Peyer's patch (tissue), 4 donors: ENCODE data around the gene B4GALNT4. TPM values are rescaled to one million over a fixed set of nuclear protein-coding genes. Genes with fewer than 3 reads are reported as not detected.

Experiments used
- DNase-seq, 3 donors: peaks; one replicate each; pipeline ENCODE4 v3.0.0-alpha.2; 2017 to 2019
- H3K27ac ChIP-seq, 4 donors: fragments of 200-600 bp; sonication (generic); one replicate each; pipeline ENCODE4 v1.5.1; 2016 to 2019
- H3K27me3 ChIP-seq, 2 donors: fragments of 200-600 bp; sonication (generic); one replicate each; pipeline ENCODE4 v1.5.1; 2019
- H3K36me3 ChIP-seq, 3 donors: fragments of 200-600 bp; sonication (generic); one replicate each; pipeline ENCODE4 v1.5.1; 2016 to 2019
- H3K4me1 ChIP-seq, 4 donors: fragments of 200-600 bp; sonication (generic); one replicate each; pipeline ENCODE4 v1.5.1; 2016 to 2019
- H3K4me3 ChIP-seq, 4 donors: fragments of 200-600 bp; sonication (generic); 1 replicate in 3 of 4; 2 replicates in 1 of 4; pipeline ENCODE4 v1.5.1; 2016 to 2019; ENCODE audit warnings: mild to moderate bottlenecking in 1 of 4
- H3K9me3 ChIP-seq, 4 donors: fragments of 200-600 bp; sonication (generic); one replicate each; pipeline ENCODE4 v1.5.1; 2016 to 2019; ENCODE audit warnings: mild to moderate bottlenecking in 1 of 4
- POLR2A ChIP-seq, 2 donors: fragments of 450-650 bp; IDR thresholded peaks; one replicate each; pipeline ENCODE4 v1.5.1; 2017; ENCODE audit warnings: antibody characterized with exemption in 2 of 2, mild to moderate bottlenecking in 2 of 2, moderate library complexity in 2 of 2
- total RNA-seq, 4 donors: library from RNA; depleted of rRNA; stranded (reverse); fragments of >200 nt; gene quantifications; one replicate each; pipeline ENCODE4 v1.1.0, GENCODE V29; 2016
- TF ChIP-seq, protein P1 (sequence below), 6 experiments: fragments of 450-650 bp in 4 of 6; fragments of 200-600 bp in 2 of 6; sonication (generic) in 1 of 6; IDR thresholded peaks; one replicate each; pipeline ENCODE4 v1.5.1; 2017 to 2019; ENCODE audit warnings: antibody characterized with exemption in 6 of 6, mild to moderate bottlenecking in 3 of 6, moderate library complexity in 1 of 6

The B4GALNT4 gene
- total RNA-seq, 4 donors from 2014 or later, result 2.5 to 36.3 (median 9.3) TPM

DNA sequence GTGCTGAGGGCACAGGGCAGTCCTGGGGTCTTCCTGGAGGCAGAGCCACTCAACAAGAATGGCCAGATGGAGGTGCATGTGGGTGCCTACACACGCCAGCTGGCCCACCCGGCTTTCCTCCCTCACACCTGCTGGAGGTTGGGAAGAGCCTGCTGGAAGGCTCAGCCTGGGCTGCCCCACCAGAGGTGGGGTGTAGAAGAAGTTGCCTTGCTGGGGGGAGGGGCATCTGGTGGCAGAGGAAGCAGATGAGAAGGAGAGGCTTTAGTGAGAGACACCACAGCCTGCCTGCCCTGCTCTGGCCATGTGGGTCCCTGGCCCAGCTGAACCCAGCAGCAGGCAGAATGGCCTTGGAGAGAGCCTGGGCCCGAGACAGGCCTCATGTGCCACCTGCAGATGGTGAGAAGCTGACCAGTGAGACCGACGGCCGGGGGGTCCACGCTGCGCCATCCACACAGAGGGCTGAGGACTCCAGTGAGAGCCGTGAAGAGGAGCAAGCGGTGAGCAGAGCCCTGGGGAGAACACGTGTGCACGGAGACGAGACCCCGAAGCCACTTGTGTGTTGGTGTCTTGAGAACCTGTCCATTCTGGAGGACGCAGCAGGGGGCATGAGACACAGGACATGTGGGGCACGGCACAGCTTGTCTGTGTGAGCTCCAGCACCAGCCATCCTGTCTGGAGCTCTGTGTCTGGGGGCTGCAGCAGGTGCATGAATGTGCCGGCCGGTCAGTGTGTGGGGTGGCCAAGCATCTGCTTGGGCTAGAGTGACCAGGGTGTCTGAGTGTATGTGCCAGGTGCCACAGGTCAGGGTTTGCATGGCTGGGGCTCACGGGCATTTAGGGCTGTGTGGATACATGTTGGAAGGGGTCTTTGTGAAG, 2.7 kb downstream of the B4GALNT4 start:
- no peaks in the 10 kb centered on the region for H3K9me3 ChIP-seq
- TF ChIP-seq, protein P1, sequence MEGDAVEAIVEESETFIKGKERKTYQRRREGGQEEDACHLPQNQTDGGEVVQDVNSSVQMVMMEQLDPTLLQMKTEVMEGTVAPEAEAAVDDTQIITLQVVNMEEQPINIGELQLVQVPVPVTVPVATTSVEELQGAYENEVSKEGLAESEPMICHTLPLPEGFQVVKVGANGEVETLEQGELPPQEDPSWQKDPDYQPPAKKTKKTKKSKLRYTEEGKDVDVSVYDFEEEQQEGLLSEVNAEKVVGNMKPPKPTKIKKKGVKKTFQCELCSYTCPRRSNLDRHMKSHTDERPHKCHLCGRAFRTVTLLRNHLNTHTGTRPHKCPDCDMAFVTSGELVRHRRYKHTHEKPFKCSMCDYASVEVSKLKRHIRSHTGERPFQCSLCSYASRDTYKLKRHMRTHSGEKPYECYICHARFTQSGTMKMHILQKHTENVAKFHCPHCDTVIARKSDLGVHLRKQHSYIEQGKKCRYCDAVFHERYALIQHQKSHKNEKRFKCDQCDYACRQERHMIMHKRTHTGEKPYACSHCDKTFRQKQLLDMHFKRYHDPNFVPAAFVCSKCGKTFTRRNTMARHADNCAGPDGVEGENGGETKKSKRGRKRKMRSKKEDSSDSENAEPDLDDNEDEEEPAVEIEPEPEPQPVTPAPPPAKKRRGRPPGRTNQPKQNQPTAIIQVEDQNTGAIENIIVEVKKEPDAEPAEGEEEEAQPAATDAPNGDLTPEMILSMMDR (IDR thresholded peaks at IDR 0.05), result no peak
- TF ChIP-seq POLR2A (IDR thresholded peaks at IDR 0.05), result no peak
- H3K4me1 ChIP-seq, result peaks cover 0 to 7% (median 3%) of the 10 kb centered on the region in 4 donors
- no peak for DNase-seq
- H3K4me3 ChIP-seq, result no peak overlapping the region
- peaks cover 0 to 9% of the 10 kb centered on the region in 2 donors for H3K27me3 ChIP-seq
- H3K27ac ChIP-seq, result no peak overlapping the region
- H3K36me3 ChIP-seq, result no peaks in the 10 kb centered on the region

DNA sequence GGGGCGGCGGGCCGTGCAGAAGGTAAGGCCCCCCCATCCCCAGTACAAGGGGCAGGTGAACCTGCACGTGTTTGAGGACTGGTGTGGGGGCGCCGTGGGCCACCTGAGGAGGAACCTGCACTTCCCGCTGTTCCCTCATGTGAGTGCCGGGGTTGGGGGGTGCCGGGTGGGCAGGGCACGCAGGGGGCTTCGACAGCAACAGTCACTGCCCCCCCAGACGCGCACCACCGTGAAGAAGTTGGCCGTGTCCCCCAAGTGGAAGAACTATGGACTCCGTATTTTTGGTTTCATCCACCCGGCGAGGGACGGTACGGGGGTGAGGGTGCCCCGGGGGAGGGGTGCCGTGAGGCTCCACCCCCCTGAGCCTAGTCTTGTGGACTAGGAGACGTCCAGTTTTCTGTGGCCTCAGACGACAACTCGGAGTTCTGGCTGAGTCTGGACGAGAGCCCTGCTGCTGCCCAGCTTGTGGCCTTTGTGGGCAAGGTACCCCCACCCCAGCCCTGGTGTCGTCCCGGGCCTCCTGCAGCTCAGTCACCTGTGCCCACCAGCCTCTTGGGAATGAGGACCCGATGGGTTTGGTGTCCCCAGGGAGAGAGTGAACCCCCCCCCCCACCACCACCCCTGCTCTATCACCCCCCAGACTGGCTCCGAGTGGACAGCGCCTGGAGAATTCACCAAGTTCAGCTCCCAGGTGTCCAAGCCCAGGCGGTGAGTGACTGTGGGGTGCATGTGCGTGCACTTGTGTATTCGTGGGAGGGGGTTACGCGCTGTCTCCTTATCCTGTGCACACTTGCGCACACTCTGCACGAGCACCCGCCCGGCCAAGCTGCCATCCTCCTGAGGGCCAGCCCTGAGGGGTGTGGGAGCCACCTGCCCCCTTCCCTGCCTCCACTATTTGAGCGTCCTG, 3.8 kb downstream of the B4GALNT4 start:
- H3K27ac ChIP-seq, result no peak overlapping the region
- no peak overlapping the region for H3K4me3 ChIP-seq
- H3K9me3 ChIP-seq, result no peaks in the 10 kb centered on the region
- DNase-seq, result no peak
- H3K4me1 ChIP-seq, result peaks cover 0 to 7% (median 3%) of the 10 kb centered on the region in 4 donors
- TF ChIP-seq POLR2A (IDR thresholded peaks at IDR 0.05), result no peak
- TF ChIP-seq, protein P1 (IDR thresholded peaks at IDR 0.05), result no peak
- no peaks in the 10 kb centered on the region for H3K36me3 ChIP-seq
- H3K27me3 ChIP-seq, result peaks cover 0 to 7% of the 10 kb centered on the region in 2 donors

DNA sequence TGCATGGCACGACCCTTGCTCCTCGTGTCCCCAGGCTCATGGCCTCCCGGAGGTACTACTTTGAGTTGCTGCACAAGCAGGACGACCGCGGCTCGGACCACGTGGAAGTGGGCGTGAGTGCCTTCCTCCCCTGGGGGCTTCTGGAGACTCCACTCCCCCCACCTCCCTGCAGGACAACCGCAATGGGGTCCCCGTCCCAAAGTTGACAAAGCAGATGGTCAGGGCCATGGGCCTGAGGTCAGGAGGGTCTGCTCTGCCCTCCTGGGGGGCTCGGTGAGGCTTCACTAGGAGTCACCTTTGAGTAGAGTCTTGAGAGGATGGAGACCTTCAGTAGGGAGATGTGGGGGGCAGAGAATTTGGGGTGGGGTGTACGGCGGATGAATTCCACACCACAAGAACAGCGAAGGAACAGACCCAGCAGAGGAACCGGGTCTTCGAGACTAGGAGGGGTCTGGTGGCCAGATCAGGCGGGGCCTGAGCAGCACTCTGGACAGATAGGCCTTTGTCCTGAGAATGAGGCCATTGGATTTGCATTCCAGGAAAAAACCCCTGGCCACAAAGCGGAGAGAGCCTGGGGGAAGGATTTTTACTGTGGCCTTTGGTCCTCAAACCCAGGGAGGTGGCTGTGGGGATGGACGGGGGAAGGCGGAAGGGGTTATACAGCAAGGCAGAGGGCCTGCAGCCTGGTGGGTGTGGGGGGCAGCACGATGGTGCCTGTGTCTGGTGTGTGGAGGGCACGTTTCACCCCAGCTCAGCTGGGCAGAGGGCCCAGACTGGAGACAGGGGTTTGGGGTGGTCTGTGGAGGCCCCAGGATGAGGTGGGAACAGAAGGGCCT, 4.6 kb downstream of the B4GALNT4 start:
- no peak for DNase-seq
- H3K27me3 ChIP-seq, result peaks cover 0 to under 1% of the 10 kb centered on the region in 2 donors
- H3K9me3 ChIP-seq, result no peaks in the 10 kb centered on the region
- TF ChIP-seq POLR2A (IDR thresholded peaks at IDR 0.05), result no peak
- TF ChIP-seq, protein P1 (IDR thresholded peaks at IDR 0.05), result no peak
- H3K36me3 ChIP-seq, result no peaks in the 10 kb centered on the region
- no peaks in the 10 kb centered on the region for H3K4me1 ChIP-seq
- no peak overlapping the region for H3K27ac ChIP-seq
- H3K4me3 ChIP-seq, result no peak overlapping the region

DNA sequence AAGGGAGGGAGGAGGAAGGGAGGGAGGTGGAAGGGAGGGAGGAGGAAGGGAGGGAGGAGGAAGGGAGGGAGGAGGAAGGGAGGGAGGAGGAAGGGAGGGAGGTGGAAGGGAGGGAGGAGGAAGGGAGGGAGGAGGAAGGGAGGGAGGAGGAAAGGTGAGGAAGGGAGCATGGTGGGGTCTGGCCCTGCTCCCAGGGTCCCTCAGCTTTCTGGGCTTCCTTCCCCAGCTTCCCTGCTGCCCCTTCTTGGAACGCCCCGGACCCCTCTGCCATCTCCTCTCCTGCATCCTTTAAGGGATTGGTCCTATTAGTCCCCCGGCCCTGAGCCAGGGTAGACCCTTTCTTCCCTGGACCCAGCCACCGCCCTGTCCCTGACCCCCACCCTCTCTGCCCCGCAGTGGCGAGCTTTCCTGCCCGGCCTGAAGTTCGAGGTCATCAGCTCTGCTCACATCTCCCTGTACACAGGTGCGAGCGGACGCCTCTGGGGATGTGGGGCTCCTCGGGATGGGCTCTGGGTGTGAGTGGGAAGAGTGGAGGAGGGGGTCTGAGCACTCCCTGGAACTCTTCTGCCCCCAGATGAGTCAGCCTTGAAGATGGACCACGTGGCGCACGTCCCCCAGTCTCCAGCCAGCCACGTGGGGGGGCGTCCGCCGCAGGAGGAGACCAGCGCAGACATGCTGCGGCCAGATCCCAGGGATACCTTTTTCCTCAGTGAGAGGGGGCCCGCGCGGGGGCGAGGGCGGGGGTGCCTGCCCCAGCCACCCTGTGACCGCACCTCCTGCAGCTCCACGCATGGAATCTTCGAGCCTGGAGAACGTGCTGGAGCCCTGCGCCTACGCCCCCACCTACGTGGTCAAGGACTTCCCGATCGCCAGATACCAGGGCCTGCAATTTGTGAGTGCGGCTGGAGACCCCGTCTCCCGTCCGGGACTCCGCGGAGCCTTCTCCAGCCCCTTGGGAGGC, 6.0 kb downstream of the B4GALNT4 start:
- TF ChIP-seq POLR2A (IDR thresholded peaks at IDR 0.05), result no peak
- TF ChIP-seq, protein P1 (IDR thresholded peaks at IDR 0.05), result no peak
- no peaks in the 10 kb centered on the region for H3K27me3 ChIP-seq
- H3K4me1 ChIP-seq, result no peaks in the 10 kb centered on the region
- no peak for DNase-seq
- no peak overlapping the region for H3K27ac ChIP-seq
- H3K4me3 ChIP-seq, result no peak overlapping the region
- H3K36me3 ChIP-seq, result no peaks in the 10 kb centered on the region
- no peaks in the 10 kb centered on the region for H3K9me3 ChIP-seq
